ENCODE measurements around the gene PAM16.

The PAM16 gene

GRCh38 chr16:4319454-4320421, 31.4 kb downstream of the PAM16 start:
- DNase-seq (ENCODE audit: low spot score): peak; percentile 37

GRCh38 chr16:4318967-4319366, 32.2 kb downstream of the PAM16 start:
- no peak for DNase-seq (ENCODE audit: low spot score)

GRCh38 chr16:4318451-4318910, 32.6 kb downstream of the PAM16 start:
- DNase-seq (ENCODE audit: low spot score): no peak

DNA sequence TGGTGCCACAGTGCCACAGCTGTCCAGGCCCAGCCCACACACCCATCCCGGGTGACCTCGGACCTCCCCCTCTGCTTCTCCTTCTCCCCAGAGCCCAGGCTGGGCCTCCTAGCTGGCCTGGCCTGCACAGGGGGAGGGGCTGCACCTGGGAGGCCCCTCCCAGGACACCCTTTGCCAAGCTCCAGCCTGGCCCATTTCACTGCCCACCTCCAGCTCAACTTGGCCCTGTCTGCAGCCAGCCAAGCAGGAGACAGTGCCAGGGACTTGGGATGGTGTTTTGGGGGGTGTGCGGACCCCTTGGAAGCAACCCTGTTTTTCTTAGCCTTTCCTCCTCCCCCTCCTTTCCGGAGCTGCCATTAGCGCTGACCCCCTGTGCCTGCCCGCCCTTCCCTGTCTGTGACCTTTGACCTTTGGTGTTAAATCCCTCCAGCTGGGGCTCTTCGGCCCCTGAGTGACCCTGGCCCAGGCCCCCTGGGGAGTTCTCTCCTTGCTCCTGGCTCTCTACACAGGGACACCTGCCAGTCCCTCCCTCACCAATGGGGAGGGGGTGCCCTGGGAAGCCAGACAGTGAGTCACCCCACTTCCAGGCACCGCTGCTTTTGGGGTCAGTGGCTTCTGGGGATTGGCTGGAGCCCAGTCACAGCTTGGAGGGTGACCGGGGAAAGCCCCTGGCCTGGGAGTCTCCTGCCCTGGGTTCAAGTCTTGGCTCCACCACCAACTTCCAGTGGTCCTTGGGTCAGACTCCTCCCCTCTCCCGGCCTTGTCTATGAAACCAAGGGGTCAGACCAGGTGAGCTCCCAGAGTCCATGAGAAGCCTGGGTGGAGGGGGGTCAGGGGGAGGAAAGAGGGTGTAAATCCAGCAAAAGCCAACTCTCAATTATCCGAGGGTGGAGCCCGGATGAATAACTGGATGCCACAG, 33.3 kb downstream of the PAM16 start:
- no peak for DNase-seq (ENCODE audit: low spot score)

- no peak for DNase-seq (ENCODE audit: low spot score)
These were observed 34.1 kb downstream of the PAM16 start for GRCh38 chr16:4316864-4317531.

- DNase-seq (ENCODE audit: low spot score): no peak
These were observed 34.8 kb downstream of the PAM16 start for GRCh38 chr16:4316108-4316863.

DNA sequence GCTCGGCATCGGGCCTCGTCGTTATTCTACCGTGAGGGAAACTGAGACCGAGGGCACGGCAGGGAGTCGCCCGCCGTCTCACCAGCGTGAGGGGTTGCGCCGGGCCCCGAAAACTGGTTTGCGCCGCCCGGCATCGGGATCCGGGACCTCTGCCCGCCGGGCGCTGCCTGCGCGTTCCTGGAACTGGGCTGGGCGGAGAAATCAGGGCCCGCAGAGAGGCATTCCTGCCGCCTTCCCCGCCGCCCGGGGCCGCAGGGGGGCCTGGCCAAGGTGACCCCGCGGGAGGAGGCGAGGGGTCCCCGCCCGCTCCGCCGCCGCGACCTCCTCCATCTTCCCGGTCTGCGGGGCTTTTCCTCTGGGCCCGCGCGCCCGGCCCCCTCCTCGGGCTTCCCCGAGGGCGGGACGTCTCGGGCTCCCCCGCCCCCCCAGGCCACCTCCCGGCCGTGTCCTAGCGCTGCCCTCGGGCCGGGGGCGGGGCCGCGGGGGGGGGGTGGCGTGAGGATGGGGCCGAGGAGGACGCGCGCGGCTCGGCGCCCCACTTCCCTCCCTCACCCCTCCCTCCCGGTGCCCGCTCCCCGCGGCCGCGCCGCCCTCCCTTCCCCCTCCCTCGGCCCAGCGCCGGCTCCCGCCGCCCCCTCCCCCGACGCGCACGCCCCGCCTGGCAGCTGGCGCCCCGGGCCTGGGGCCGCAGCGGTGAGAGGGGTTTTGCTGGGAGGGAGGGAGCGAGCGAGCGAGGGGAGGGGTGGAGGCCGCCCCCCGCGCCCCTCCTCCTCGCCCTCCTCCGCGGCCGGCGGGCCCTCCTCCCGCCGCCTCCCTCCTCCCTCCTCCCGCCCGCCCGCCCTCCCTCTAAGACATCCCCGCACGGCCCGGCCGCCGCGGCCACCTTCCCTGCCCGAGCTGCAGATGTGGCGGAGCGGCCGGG, 35.7 kb downstream of the PAM16 start, which contains the start of gene GLIS2:
Gene GLIS2, plus strand, starts transcription at position 882 of the 922 bp plus-strand sequence. CDS start 16,214 bp downstream, outside the sequence.
- DNase-seq (ENCODE audit: low spot score): peak; percentile 19

- DNase-seq (ENCODE audit: low spot score): peak; percentile 20
These were observed 36.5 kb downstream of the PAM16 start for GRCh38 chr16:4314532-4315185.

GRCh38 chr16:4313563-4314531, 37.3 kb downstream of the PAM16 start:
- DNase-seq (ENCODE audit: low spot score): no peak

GRCh38 chr16:4309833-4310266, 41.3 kb downstream of the PAM16 start:
- peak; percentile 49 for DNase-seq (ENCODE audit: low spot score)

DNA sequence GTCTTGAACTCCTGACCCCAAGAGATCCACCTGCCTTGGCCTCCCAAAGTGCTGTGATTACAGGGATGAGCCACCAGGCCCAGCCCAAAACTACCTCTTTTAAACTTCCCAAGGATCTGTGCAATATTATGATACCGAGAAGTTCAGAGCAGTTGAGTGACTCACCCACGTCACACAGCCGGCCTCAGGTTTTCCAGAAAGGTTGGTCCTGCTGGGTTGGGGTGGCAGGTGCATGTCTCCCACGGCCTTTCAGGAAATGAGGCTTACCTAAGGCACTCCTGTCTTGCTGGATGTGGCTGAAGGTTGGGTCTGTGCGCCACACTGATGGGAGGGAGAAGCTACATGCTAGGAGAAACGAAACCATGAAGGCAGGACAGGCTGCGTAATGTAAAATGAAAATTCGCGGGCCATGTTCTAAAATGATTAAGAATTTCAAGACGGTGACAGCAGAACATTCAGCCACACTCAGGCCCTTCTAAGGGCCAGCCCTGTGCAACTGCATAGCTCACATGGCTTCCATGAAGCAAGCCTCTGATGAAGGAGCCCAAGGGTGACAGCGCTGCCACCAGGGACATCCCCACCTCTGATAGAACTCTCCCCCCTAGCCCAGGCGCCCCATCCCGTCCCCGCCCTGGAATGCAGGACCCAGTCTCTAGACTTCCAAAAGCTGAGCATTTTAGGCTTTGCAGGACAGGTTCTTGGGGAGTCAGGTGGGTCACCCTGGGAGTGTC, 41.9 kb downstream of the PAM16 start:
- DNase-seq (ENCODE audit: low spot score): no peak

GRCh38 chr16:4307215-4308037, 43.7 kb downstream of the PAM16 start:
- peak; percentile 96 for DNase-seq (ENCODE audit: low spot score)

DNA sequence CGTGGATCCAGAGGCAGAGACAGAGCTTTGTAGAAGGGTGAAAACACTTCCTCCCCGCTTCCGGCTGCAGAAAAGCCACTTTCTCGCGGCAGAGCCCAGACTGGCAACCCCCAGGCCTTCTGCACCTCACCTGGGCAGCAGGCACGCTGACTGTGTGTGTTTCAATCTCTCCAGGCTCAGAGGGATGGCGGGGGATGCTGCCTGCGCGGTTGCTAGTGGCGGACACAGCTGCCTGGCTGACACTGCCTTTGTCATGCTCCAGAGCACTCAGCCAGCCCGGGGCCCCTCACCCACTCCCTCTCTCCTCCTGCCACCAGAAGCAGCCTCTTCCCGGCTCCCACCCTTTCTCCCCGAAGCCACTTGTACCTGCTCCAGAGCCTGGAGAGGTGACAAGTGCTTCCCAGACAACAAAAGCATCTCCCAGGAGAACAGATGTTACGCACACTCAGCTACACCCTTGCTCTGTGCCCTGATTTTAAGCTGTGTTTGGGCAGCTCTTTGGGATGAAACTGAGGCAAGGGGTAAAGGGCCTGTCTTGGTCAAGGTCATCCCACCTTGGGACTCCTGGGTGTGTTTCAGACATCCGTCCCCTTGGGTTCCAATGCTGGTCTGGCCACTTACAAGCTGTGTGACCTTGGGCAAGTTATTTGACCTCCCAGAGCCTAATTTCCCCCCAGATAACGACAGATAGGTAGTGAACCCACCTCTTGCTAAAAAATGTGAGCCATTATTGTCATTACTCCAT, 44.5 kb downstream of the PAM16 start:
- peak; percentile 45 for DNase-seq (ENCODE audit: low spot score)

DNA sequence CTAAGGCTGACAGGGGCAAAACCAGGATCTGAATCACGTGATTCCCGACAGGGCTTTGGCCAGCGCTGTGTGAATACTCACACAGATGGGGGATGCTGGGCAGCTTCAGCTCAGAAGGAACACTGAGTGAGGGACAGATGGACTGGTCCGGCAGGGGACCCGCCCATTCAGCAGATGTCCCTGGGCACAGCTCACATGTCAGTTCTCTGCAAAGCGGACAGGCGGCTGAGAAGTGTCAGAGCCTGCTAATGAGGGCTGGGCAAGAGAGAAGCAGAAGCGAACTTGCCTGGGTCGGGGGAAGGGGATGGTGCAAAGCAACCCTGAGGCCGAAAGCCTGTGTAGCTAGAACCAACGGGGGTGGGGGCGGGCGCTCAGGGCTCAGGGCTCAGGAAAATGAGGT, 47.1 kb downstream of the PAM16 start:
- DNase-seq (ENCODE audit: low spot score): no peak

GRCh38 chr16:4301968-4302367, 49.2 kb downstream of the PAM16 start:
- DNase-seq (ENCODE audit: low spot score): no peak

DNA sequence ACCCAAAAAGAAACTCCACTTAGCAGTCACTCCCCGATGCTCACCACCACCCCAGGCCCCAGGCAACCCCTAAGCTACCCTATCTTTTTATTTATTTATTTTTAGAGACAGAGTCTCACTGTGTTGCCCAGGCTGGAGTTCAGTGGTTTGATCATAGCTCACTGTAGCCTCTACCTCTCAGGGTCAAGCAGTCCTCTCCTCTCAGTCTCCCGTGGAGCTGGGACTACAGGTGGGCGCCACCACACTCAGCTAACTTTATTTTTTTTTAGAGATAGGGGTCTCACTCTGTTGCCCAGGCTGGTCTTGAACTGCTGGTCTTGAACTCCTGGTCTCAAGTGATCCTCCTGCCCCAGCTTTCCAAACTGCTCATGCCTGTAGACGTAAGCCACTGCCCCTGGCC, 49.9 kb downstream of the PAM16 start:
- no peak for DNase-seq (ENCODE audit: low spot score)

Data from CD4-positive, alpha-beta T cell treated with Interleukin-6 at 100 ng/mL for 8 hours (primary cell).